Ecto neural progenitor cell (in vitro differentiated cells): ENCODE data around the gene CELF3.
"Not testable (repeated sequence)": the region's sequence is repeated elsewhere in the genome, so short reads cannot be mapped to it uniquely, and the experiment has no call there.

Experiments used
- DNase-seq: peaks from one replicate; pipeline ENCODE4 v3.0.0-alpha.2; 2018; ENCODE audit warnings: low spot score

Gene CELF3

DNA sequence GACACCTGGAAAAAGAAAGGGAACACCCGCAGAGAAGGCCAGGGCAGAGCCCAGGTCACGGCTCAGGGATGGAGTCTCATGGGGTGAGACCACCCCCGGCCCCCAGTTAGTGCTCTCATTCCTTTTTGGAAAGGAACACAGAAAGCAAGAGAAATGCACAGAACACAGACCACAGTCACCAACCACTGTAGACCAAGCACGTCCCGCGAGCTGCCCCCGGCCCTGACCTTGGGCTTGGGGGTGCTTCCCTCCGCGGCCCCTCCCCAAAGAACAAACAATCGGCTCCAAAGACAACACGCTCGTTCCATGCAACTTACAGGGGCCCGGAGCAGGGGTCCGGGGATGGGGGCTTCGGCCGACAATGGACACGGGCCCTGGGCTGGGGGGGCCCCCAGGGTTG, 12.8 kb downstream of the CELF3 start:
- no peak for DNase-seq

DNA sequence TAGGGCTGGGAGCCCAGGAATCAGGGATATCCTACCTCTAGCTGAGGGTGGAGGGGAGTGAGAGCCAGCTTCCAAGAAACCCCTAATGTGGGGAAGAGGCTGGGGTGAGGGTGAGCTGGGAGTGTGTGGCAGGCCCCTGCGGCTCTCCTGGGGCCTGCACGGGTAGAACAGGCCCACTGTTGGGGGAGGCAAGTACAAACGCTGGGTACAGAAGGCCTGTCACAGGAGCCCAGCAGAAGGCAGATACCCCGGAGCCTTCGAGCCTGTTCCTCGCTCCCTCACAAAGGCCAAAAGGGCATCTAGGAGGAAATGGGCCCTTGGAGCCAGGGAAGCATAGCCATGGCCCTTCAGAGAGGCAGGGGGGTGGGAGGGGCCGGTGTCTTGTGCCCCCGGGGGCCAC, 13.7 kb downstream of the CELF3 start:
- no peak for DNase-seq

DNA sequence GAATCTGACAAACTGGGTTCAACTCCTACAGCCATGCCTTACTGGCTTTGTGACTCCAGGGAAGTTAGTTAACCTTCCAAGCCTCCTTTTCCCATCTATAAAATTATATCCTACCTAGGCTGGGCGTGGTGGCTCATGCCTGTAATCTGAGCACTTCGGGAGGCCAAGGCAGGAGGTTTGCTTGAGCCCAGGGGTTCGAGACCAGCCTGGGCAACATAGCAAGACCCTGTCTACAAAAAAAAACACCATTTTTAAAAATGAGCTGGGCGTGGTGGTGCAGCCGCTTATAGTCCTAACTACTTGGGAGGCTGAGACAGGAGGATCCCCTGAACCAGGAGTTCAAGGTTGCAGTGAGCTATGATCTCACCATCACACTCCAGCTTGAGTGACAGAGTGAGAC, 15.1 kb downstream of the CELF3 start:
- DNase-seq: no peak

DNA sequence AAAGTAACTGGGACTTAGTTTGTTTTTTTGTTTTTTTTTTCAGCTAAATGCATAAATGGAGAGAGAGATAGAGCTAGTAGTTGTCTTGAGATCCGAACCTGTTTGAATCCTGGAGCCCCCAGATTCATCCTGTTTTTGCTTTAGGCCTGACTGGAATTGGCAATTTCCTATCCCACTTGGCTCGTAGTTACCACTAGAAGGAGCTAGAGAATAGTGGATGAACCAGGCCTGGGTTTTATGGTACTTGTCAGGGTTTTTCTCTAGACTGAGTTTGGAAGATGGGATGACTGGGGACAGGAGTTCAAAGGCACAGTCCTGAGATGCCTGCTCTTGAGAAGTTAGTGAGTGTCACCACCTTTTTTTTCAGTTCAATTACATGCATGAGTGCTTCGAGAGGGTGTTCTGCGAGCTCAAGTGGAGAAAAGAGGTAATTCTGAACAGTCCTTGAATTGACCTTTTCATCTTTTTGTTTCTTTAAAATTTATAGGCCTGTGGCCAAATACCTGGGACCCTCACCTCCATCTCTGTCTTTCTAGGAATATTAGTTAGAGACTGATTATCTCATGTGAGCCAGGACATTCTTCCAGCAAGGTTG, 23.4 kb downstream of the CELF3 start:
- DNase-seq: no peak

DNA sequence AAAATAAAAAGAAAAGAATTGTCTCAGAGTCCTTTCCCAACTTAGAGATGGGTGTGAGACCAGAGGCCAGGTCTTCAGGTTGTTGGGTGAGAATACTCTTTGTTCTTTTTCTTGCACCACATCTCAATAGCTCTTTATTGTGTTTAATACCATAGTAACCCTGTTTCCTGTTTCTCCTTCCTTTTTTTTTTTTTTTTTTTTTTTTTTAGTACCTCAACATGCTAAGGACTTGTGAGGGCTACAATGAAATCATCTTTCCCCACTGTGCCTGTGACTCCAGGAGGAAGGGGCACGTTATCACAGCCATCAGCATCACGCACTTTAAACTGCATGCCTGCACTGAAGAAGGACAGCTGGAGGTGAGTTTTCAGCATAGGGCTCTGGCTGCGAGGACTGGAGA, 24.4 kb downstream of the CELF3 start:
- no peak for DNase-seq

DNA sequence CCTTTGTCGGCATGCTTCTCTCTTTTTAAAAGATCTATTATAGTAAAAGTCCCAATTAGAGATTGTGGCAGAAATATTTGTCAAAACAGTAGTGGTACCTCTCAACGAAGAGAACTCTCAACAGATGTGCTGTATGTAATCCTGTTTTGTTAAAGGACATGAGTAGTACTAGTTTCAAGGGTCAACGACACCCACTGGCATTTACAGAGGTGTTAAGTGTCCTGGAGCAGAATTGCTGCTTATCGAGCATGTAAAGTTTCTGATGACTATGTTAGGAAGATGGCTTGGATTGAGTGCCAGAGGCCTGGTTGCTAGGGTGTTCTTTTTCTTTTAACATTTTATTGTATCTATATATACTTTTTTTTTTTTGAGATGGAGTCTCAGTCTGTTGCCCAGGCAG, 27.1 kb downstream of the CELF3 start:
- no peak for DNase-seq

DNA sequence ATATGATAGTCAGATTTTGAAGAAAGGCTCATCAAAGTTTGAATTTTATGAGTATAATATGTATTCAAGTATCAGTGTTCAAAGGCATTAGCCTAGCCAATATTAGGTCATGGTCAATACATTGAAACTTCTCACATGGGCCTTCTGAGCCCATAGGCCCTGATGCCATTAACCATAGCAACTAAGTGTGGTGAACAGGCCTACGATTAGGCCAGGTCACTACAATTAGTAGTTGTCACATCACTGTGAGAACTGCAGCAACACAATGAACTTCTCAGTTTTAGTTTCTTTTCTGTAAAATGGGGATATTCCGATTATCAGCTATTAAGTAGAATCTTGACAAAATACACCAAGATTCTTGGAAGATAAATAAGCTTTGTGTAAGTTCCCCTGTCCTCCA, 30.0 kb downstream of the CELF3 start:
- no peak for DNase-seq

DNA sequence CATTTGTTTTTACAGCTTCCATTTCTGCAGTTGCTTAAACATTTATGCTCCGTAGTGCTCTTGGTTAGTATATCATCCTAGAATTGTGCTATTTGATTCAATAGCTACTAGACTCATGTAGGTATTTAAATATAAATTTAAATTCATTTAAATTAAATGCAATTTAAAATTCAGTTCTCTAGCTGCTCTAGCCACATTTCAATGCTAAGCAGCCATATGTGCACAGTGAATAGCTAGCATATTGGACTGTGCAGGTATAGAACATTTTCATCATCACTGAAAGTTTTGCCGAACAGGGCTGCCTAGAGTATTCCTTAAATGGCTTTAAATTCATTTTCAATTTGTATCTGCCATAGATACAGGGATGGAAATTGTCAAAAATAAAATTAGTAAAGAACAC, 32.5 kb downstream of the CELF3 start:
- no peak for DNase-seq

DNA sequence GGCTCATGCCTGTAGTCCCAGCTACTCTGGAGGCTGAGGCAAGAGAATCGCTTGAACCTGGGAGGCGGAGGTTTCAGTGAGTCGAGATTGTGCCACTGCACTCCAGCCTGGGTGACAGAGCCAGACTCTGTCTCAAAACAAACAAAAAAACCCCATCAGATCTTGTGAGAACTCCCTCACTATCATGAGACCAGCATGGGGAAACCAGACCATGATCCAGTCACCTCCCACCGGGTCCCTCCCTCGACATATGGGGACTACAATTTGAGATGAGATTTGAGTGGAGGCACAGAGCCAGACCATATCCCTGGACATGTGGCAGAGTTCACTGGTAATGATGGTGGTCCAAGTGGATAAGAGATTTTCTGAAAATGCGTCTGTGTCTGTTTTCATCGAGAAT, 33.7 kb downstream of the CELF3 start:
- DNase-seq: not testable (repeated sequence)

DNA sequence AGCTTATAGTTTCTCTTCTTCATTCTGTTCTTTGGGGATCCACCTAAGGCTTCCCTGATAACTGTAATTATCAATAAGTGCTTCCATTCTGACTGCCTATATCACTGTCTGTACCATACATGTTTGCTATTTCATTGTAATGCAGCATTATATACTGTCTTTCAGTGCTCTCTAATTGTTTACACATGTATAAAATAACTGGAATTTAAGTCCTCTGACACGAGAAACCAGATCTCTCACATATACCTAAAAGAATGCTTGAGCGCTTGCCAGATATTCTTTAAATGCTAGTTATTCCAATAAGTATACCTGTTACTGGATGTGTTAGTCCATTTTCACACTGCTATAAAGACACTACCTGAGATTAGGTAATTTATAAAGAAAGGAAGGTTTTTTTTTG, 34.7 kb downstream of the CELF3 start:
- no peak for DNase-seq

DNA sequence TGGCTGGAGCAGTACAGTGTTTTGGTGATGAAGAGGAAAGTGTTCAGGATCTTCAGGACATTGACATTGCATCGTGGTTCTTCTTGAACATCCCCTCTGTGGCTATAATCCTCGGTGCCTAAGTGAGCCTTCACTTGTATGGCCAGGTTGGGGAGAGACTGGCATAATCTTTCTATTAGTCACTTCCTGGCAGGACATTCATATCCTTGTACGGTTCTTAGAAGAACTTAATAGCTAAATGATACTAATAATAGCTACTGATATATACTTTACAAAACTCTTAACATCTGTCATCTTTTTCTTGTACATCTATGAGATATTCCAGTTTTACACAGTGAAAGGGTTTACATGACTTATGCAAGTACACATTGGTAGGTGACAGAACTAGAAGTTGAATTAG, 35.8 kb downstream of the CELF3 start:
- DNase-seq: no peak

DNA sequence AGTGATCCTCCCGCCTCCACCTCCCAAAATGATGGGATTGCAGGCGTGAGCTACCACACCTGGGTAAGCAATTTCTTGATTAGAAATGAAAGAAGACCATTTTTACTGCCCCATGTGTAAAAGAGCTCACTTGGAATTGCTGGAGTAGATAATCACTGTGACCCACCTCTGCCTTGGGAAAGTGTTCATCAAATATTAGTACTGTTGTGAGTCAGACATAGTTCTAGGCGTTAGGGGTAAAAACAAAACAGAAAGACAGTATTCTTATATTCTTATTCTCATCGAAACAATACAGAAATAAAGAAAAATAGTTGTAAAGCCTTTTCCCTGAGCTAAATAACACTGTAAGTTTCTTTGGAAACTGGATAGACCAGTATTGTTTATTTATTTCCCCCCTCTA, 36.2 kb downstream of the CELF3 start:
- no peak for DNase-seq

DNA sequence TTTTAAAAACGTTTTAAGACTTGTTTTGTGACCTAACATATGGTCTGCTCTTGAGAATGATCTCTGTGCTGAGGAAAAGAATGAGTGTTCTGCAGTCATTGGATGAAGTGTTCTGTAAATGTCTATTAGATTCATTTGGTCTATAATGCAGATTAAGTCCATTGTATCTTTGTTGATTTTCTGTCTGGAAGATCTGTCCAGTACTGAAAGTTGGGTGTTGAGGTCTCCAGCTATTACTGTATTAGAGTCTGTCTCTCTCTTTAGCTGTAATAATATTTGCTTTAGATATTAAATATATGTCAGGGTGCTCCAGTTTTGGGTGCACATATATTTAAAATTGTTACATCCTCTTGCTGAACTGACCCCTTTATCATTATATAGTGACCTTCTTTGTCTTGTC, 43.2 kb downstream of the CELF3 start:
- DNase-seq: no peak

DNA sequence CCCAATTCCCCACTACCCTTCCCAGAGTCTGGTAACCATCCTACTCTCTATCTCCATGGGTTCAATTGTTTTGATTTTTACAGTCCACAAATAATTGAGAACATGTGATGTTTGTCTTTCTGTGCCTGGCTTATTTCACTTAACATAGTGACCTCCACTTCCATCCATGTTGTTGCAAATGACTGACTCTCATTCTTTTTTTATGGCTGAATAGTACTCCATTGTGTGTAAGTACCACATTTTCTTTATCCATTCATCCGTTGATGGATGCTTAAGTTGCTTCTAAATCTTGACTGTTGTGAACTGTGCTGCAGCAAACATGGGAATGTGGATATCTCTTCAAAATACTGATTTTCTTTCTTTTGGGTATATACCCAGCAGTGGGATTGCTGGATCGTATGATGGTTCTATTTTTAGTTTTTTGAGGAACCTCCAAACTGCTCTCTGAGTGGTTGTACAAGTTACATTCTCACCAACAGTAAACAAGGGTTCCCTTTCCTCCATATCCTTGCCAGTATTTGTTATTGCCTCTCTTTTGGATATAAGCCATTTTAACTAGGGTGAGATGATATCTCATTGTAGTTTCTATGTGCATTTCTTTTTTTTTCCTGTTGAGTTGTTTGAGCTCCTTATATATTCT, 46.4 kb downstream of the CELF3 start:
- DNase-seq: not testable (repeated sequence)

DNA sequence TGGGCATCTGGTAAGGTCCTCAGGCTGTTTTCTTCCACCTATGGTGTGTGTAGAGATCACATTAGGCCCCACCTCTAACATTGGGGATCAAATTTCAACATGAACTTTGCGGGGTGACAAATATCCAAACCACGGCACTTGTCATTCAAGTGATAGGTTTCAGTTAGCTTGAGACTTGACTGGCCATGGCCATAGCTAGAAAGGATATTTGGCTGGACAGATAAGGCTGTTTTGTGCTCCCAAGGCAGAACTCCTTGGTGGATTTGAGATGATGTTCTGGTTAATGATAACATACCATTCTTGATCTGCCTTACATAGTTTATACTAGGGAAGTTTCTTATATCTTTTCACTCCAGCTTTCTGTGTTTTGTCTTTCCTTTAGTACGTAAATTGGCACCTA, 48.5 kb downstream of the CELF3 start:
- no peak for DNase-seq

DNA sequence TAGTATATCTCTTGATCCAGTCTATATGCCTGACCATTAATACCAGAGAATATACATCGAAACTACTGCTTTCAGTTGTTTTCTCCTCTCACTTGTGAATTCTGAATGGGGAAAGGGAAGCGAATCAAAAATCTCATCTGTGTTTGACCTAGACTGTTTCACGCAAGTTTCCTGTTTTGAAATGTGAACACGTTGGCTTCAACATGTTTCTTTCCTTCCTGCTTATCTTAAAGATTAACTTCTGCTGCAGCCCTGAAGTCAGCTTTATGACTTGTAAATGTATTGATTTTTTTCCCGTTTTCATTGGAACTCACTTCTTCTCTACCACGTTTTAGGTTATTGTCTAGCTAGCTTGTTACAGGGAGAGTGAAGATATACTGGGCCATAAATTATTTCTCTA, 54.9 kb downstream of the CELF3 start:
- no peak for DNase-seq

DNA sequence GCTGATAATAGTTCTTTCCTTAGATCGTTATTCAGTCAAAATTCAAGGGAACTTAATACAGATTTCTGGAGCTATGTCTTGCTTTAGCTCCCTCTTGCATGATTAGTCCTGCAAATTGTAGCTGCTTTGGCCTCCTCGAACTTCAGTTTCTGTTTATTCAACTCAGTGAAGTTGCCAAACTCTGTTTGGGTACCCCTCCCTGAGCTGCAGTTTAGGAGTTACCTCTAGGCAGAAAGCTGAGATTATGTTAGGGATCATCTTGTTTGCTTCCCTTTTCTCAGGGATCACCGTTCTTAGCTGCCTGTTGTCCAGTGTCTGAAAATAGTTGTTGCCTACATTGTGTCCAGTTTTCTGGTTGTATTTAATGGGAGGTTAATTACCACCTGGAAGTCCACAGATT, 61.2 kb downstream of the CELF3 start:
- no peak for DNase-seq

DNA sequence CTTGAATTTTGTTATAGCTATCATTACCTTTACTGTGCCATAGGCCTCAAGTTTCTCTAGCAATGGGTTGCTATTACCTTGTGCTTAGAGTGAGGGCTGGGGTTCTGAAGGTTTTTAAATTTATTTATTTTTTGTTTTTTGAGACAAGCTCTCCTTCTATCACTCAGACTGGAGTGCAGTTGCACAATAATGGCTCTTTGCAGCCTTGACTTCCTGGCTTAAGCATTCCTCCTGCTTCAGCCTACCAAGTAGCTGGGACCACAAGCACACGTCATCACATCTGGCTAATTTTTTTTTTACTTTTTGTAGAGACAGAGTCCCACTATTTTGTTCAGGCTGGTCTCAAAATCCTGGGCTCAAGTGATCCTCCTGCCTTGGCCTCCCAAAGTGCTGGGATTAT, 63.2 kb downstream of the CELF3 start:
- DNase-seq: no peak
